Adrenal gland (tissue), 5 donors: ENCODE results near the gene PTPRN2.

ENCODE experiments used
- CTCF ChIP-seq, 6 experiments: fragments of 450-650 bp in 4 of 6; fragments of 200-600 bp in 2 of 6; sonication (generic) in 1 of 6; IDR thresholded peaks; 1 replicate in 5 of 6; 2 replicates in 1 of 6; pipeline versions ENCODE4 v1.5.1 to v1.8.0; 2016 to 2021; ENCODE audit warnings: antibody characterized with exemption in 6 of 6, mild to moderate bottlenecking in 2 of 6, moderate library complexity in 1 of 6
- POLR2A ChIP-seq, 2 donors: fragments of 450-650 bp; IDR thresholded peaks; one replicate each; pipeline ENCODE4 v1.6.1; 2017; ENCODE audit warnings: antibody characterized with exemption in 2 of 2, mild to moderate bottlenecking in 2 of 2, moderate library complexity in 1 of 2
- donor health status: DM: no; HTN: no; CAD: no.

- TF ChIP-seq CTCF (IDR thresholded peaks at IDR 0.05) (no peak), POLR2A (IDR thresholded peaks at IDR 0.05) (no peak)
Observed at GRCh38 chr7:157573244-157573643, 1014.4 kb downstream of the PTPRN2 start.
